GM04503 (cell line): ENCODE data around the gene NR4A3.
"Not testable (repeated sequence)": the region's sequence is repeated elsewhere in the genome, so short reads cannot be mapped to it uniquely, and the experiment has no call there.

Experiments
- DNase-seq: peaks from one replicate; pipeline ENCODE4 v3.0.0-alpha.2; 2012; ENCODE audit warnings: low read depth

Gene NR4A3

DNA sequence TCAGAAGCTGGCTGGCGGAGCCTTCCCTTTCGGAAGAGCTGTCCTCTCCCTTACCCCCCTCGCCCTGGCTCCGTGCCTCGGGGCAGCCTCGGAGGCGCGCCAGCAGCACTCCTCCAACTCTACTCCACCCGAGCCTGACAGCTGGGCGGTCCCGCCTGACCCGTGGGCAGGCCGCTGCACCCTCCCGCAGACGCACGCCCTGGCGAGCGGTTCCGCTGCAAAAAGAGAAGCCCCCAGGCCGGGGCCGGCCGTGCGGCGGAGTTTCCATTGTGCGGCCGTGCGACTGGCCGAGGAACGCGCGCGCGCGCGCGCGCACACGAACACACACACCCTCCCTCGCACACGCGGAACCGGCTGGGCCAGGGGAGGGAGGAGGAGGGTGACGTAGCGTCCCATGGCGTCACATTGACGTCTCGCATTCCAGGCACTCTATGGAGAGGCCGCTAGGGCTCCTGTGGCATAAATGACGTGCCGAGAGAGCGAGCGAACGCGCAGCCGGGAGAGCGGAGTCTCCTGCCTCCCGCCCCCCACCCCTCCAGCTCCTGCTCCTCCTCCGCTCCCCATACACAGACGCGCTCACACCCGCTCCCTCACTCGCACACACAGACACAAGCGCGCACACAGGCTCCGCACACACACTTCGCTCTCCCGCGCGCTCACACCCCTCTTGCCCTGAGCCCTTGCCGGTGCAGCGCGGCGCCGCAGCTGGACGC lies at the start of gene NR4A3:
TSS of gene NR4A3 (plus strand) at position 490 of the 713 bp plus-strand sequence. CDS start 6,158 bp downstream, outside the sequence.
- DNase-seq, result peak; percentile 84

DNA sequence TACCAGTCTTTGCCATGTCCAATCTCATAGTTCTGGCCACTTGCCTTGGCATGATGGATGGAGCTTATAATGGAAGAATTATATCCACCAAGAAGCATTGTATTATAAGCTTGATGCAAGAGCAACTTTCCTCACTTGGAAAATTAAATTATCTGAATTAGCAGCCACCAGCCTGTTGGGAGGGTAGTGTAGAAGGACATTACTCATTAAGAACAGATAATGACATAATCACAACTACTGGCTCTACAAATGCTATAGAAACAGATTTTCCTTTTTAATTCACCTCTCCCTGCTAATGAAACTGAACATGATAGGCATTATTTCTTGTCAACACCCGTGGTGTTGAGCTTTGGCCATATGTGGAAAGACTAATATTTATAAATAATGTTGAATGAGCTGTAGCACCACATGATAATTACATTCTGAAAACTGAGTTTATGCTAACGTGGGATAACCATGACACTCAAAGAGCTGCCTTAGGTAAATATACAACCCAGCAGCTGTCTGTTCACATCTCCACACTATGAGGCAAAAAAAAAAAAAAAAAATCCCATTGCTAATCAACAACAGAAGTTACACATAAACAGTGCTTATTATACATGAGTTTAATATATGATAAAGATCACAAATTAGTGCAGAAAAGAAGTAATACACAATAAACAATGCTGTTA lies 48.1 kb upstream of the NR4A3 start:
- no peak for DNase-seq

DNA sequence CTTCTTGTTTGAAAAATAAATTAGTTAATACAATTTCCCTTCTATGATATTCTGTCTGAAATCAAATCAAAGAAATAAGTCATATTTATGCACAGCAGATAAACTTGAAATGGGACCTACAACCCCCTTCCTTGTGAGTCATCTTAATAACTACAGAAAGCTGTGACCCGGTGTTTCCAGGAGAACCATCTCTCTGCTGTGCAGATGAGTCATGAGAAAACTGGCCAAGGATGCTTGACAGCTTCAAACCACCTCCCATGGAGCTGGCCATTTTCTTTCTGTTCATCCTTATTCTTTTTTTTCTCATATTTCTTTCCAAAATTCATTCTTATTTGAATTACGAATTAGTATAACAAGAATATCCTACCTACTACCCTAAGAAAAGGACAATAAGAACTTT lies 43.4 kb upstream of the NR4A3 start:
- peak; percentile 34 for DNase-seq

DNA sequence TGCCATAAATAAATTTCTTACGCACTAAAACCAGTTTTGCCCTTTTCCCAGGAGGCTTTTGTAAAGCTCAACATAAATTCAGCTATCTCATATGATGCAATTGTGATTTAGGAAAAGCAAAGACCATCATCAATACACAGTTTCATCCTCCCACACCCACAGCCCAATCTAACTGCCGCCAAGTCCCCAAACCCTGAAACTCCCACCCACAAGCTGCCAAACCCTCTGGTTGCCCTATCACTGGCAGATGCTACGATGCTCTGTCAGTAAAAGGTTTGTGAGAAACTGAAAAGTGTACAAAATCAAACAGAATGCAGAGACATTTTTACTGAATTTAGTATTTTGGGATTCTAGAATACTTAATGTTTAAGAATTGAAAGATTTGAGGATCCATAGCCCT lies 42.8 kb upstream of the NR4A3 start:
- DNase-seq, result no peak

DNA sequence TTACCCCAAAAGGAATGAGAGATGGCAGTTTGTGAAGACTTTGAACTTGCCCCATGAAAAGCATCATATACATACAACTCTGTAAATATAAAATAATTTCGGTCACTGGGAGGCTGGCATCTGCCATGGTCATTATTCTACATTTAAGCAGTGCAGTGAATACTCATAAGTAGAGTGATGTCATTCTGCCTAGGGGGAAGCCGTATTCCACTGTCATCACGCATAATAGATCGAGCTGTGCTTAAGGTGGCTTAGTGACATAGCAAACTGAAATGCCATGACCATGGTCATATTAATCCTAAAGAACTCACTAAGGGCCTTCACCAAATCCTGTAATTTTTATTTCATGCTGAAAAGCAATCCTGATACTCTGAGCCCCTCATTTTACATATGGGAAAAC lies 42.4 kb upstream of the NR4A3 start:
- no peak for DNase-seq

DNA sequence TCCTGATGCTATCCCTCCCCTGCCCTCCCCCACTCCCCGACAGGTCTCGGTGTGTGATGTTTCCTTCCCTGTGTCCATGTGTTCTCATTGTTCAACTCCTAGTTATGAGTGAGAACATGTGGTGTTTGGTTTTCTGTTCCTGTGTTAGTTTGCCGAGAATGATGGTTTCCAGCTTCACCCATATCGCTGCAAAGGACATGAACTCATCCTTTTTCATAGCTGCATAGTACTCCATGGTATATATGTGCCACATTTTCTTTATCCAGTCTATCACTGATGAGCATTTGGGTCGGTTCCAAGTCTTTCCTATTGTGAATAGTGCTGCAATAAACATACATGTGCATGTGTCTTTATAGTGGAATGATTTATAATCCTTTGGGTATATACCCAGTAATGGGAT lies 39.3 kb upstream of the NR4A3 start:
- DNase-seq, result not testable (repeated sequence)

DNA sequence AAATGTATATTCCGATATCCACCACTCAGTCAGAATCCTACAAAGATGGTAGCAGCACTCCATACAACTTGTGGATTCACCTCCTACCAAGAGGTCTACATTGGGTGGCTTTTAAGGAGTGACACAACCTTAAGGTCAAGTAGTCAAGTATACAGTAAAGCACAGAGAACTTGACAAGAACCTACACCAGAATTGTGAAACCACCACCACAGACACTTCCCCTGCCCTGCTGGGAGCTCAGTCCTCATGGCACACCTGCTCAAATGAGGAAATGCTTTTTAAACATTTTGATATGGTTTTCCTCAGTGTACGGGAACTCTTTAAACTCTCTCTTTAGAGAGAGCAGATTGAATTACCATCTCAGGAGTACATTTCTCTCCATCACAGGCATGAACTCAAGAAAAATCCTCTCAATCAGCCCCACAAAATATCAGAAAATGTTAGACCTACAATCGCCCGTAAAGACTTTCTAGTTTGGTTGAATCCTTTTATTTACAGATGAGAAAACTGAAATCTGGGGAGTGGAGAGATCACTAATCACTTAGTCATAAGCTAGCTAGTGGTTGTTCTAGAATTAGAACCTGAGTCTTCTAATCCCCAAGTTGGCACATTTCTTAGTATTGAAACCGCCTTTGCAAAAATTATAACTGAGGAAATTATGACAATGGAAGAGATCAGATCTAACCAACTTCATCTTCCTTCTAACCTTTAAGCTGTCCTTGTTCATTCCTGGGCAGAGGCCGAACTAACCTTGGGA lies 38.5 kb upstream of the NR4A3 start:
- no peak for DNase-seq

DNA sequence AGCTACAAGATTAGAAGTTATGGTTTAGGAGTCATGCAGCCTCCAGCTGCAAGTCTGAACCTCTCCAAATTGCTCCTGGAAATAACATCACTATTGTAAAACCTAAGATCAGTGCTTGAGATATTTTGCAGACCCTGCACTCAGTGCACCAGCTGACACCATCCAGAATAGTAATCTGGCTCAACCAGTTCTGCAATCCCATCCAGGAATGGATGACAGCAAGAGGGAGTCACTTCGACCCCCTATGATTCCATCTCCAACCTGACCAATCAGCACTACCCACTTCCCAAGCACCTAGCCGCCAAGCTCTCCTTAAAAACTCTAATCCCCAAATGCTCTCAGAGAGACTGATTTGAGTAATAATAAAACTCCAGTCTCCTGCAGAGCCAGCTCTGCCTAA lies 37.9 kb upstream of the NR4A3 start:
- DNase-seq, result no peak

DNA sequence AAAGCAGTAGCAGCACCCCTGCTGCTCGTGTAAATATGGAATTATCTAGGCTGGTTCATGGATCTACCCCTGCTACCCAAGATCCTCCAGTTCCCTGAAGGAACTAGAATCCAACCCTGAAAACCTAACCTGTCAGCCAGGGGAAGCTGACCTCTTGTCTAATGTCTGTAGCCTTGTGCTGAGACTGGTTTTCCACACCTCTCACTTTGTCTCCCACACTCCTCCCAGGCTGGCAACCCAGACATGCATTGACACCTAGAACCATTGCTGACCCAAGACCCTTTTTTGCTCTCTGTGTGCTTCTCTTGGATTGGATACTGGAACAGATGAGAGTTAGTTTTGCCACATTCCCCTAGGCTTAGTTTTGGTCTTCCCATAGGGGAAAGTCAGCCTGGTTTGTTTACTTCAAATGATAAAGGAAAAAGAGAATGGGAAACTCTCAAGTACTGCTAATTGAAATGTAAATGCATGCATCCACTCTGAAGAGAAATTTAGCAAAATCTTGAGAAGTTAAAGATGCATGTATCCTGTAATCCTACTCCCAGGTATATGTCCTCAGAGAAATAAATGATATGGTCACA lies 36.6 kb upstream of the NR4A3 start:
- DNase-seq, result no peak

DNA sequence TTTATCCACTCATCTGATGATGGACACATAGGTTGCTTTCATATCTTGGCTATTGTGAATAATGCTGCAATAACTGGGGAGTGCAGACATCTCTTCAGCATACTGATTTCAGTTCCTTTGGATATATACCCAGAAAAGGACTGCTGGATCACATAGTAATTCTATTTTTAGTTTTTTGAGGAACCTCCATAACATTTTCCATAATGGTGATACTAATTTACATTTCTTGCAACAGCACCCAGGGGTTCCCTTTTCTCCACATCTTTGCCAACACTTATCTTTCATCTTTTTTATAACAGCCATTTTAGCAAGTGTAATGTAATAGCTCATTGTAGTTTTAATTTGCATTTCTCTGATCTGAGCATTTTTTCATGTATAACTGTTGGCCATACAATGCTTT lies 34.1 kb upstream of the NR4A3 start:
- no peak for DNase-seq

DNA sequence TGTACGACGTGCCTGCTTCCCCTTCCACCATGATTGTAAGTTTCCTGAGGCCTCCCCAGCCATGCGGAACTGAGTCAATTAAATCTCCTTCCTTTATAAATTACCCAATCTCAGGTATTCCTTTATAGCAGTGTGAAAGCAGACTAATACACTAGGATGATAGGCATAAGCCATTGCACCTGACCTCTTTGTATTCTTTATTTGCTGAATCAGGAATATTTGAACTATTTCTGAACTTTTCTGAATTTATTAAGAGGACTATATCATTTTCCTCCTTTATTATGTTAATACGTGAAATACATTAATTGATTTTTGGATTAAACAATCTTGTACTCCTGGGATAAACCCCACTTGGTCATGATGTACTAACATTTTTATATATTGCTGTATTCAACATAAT lies 28.2 kb upstream of the NR4A3 start:
- no peak for DNase-seq

DNA sequence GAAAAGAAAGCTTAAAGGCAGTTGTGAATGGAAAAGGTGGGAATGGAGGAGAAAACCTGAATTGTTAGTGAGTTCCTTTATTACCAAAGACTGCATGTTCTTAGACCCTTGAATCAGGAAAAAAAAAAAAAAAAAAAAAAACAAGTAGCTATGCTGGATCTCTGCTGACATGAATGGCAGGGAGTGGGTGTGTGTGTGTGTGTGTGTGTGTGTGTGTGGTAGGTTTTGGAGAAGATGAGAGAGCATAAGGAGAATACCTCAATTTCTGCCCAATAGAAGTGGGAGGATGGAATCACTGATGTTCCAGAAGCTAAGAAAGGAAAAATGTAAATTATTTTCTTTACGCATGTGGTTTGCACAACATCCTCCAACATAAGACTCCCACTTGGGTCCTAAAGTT lies 25.5 kb upstream of the NR4A3 start:
- no peak for DNase-seq

DNA sequence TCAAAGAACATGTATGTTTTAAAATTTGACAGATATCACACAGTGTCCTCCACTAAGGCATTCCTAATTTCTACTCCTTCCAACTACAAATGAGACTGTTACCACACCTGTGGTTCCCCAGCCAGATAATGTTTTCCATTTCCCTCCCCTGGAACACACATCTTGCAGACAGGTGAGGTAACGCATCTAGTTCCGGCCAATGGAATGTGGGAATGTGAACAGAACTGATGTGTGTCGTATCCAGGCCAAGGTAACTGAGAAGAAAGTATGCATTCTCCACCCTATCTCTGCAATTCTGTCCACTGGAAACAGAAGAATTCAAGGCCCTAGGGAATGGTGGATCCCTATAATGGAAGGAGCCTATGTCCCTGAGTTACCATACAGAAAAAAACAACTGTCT lies 19.9 kb upstream of the NR4A3 start:
- no peak for DNase-seq

DNA sequence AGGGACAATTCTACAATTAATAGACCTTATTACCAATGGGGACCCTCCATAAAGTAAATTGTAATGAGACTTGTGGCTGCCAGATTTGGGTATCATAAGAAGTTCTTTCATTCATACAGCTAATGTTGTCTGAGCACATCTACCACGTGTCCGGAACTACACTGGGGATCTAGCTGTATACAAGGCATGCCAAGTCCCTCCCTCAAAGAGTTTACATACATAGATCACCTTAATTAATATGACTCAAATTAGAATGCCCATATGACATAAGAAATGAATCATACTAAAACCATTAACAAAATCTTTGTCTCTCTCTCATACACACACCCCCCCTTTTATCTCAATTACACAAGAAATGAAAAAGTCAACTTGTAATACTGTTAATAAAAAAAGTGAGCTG lies 18.0 kb upstream of the NR4A3 start:
- no peak for DNase-seq

DNA sequence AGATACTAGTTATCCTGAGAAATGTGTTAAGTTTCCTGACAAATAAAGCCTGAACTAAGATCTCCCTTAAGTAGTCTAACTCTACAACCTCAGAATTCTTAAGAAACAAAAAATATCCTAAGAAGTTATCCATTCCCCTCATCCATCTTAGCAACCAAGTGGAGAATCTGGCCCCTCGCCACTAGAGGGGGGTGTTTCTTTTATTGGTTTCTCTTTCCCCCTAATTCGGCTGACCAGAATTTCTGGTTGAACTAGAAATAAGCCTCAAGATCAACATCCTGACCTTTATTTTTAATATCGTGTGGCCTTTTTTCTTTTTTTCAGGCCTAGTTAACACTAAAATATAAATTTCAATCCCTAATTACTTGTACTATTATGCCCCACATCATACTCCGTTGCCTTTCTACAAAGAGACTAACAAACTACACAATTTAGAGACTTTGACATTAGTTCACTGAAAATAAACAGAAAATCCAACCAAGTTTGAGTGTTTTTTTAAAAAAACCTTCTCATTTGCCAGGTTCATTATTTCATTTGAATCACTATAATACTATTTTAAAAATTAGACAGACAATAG lies 14.3 kb upstream of the NR4A3 start:
- no peak for DNase-seq

DNA sequence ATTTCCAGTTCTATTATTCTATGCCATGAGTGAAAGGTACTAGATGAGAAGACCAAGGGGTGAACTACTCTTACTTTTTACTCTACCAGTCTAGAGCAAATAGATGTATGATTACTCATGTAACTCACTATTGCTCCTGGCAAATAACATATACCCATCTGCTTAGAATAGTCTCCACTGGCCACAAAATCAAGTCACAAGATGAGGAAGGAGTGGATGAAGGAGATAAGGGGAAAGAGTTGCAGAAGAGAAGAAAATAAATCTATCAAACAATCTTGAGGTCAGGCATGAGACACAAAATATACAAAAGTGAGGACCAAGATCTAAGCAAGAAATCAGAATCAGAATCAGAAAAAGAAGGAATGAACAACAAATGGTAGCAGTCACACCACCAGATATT lies 13.7 kb upstream of the NR4A3 start:
- no peak for DNase-seq

DNA sequence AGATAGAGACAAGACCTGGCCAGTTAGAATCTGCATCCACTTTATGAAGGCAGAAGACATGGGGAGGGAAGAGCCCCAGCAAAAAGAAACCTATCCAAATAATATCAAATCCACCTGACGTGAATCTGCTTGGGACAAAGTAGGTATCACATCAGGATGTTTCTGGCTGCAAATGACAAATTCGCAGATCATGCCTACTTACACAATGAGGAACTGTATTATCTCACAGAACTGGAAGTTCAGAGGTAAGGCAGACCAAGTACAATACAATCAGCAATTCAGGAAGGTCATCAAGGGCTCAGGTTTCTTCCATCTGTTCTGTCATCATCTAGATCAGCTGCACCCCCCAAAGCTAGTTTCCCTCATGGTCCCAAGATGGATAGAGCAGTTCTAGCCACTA lies 13.2 kb upstream of the NR4A3 start:
- DNase-seq, result no peak

DNA sequence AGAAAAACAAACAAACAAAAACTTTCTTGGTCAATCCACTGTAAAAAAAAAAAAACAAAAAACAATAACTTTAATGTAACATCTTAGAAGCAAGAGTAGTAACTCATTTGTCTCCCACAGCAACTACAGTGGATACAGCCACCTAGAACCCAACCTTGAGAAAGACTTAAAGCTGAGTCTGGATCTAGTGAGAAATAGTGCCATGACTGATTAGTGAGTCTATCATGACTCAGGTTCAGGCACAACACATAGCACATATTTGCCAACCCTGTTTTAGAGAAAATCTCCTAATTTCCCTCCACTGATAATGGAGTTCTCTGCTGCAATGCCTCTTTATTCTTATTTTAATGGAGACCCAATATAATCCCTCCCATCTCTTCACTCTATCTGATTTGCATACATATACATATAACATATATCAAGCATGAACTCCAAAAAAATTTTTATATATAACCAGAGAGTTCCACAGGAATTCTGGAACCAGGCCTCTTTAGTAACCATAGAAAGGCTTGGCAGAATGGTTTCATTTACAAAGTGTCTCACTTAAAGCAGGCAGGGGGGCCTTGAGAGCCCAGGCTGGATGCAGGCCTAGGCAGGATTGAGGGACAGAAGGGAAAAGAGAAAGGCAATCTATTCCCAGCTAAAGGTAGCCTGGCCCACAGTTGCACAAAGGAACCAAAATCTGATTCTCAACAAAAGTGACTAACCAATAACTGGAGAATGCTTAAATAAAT lies 11.9 kb upstream of the NR4A3 start:
- no peak for DNase-seq

DNA sequence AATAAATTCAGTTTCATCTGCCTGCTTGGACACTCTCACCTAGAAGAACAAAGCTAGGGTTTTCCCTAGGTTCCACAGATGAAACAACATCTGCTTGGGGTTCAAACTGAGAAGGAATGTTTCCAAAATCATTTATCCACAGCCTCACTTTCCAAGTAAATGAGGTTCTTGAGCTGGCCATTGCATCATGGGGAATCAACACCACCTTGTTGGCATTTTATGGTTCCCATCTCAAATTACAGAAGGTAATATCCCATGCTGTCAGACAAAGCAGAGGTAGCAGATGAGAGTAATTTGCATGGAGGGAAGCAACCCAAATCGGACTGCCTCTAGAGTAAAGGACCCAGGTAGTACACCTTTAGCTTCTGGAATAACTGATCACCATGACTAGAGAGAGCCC lies 10.5 kb upstream of the NR4A3 start:
- no peak for DNase-seq

DNA sequence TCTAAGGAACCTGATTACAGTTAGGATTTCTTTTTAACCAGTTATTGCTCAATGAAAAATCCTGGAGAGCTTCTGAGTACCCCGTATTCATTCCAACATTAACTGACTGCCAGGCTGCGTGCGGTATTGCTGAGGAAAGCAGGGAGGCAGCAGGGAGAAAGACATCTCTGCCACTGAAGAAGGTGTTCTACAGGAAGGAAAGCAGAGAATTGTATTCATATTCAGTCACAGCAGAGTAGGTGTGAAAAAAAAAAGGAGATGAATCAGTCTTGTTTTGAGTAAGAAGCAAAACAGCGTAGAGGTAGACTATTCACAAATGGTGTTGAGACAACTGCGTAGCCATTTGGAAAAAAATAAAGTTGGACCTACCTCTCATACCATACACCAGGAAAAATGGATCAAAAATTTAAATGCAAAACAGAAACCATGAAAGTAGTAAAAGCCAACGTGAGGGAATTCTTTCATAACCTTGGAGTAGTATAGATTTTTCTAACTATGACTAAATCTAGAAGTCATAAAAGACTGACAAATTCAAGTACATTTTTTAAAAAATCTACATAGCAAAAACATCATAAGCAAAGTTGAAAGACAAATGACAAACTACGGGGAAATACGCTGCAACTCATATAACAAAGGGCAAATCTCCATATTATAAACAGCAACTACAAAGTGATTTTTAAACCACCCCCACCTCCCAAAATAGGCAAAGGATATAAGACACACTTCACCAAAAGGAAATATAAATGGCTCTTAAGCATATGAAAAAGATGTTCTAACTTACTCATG lies 9.9 kb upstream of the NR4A3 start:
- no peak for DNase-seq

DNA sequence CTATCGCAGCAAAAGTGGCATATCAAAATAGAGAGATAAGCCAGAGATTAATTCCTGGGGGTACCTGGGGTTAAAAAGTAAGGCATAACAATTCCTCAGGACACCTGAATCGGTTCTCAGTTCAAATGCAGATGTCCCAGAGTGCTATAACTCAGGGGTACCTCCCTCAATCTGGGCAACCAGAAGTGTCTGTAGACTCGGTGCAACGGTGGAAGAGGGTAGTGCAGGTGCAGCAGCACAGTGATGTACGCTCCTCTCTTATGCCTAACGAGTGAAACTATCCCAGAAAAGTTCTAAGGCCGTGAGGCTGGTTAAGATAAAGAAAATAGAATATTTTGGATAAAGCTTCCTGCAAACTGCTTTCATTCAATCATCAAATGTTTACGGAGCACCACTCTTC lies 7.9 kb upstream of the NR4A3 start:
- DNase-seq, result no peak
